Testis (tissue), 3 donors: ENCODE measurements around the gene FGF12. TPM values are rescaled to one million over a fixed set of nuclear protein-coding genes. Genes with fewer than 3 reads are reported as not detected.

Experiments
- DNase-seq: peaks from one replicate; pipeline ENCODE4 v3.0.0-alpha.2; 2019
- H3K27ac ChIP-seq, 2 donors: fragments of 200-600 bp; sonication (generic); one replicate each; pipeline ENCODE4 v1.5.1; 2019
- H3K27me3 ChIP-seq: fragments of 200-600 bp; sonication (generic); one replicate; pipeline ENCODE4 v1.5.1; 2019
- H3K36me3 ChIP-seq: fragments of 200-600 bp; sonication (generic); one replicate; pipeline ENCODE4 v1.5.1; 2017; ENCODE audit warnings: low read depth; ENCODE audit errors: missing control alignments
- H3K4me1 ChIP-seq: fragments of 200-600 bp; sonication (generic); one replicate; pipeline ENCODE4 v1.5.1; 2019
- H3K4me3 ChIP-seq, 2 donors: fragments of 200-600 bp; sonication (generic); one replicate each; pipeline ENCODE4 v1.5.1; 2017 to 2019
- H3K9me3 ChIP-seq: fragments of 200-600 bp; sonication (generic); one replicate; pipeline ENCODE4 v1.5.1; 2017
- CTCF ChIP-seq, 3 experiments: fragments of 450-650 bp in 2 of 3; fragments of 200-600 bp in 1 of 3; sonication (generic) in 1 of 3; IDR thresholded peaks; one replicate each; pipeline ENCODE4 v1.5.1; 2016 to 2019; ENCODE audit warnings: antibody characterized with exemption in 3 of 3, mild to moderate bottlenecking in 2 of 3, moderate library complexity in 1 of 3
- POLR2A ChIP-seq: fragments of 450-650 bp; IDR thresholded peaks from one replicate; pipeline ENCODE4 v1.6.1; 2017; ENCODE audit warnings: antibody characterized with exemption, mild to moderate bottlenecking, moderate library complexity
- WGBS, 2 donors: methylation state at CpG; one replicate each; pipeline ENCODE4 v1.1.5; 2018; 5-methylcytosine and 5-hydroxymethylcytosine counted together
- intact Hi-C: fragments of 100-400 bp; cut with DNase I; formaldehyde crosslinking; loops from one replicate; pipeline ENCODE4 v1.15.1; 2023; ENCODE audit warnings: low total_unique reads
- polyA plus RNA-seq: library from polyadenylated mRNA; stranded (reverse); fragments of 350-450 nt; fragmentation: Illumina TruSeq; extraction: RNeasy Lipid Tissue Mini Kit (QIAGEN cat#74804); gene quantifications from one replicate; pipeline ENCODE4 v1.2.3, GENCODE V29; 2014; ENCODE audit warnings: low read depth, low replicate concordance; ENCODE audit not compliant: insufficient read depth
- total RNA-seq, 2 donors: library from RNA; depleted of rRNA; stranded (reverse); fragments of >200 nt; gene quantifications; one replicate each; pipeline ENCODE4 v1.2.3, GENCODE V29; 2016

The FGF12 gene
- total and polyA plus RNA-seq, 3 donors from 2014 or later: 2.3 to 3.3 (median 3.0) TPM

DNA sequence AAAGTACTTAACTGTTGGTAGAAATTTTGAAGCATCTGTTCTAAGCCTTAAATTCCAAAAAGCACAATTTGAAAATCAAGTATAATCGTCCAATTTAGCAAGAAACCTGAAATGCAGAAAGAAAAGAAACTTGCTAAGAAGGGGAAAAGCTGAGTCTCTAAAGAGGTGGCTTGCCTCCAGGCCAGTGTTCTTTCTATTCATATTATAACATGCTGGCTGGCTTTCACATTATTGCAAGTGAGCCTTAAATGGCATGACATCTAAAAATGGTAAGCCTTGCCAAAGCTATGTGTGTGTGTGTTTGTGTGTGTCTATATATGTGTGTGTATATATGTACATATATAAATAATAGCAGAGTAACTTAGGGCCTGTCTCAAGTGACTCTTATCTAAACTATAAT lies 89.5 kb downstream of the FGF12 start:
- H3K27me3 ChIP-seq: no peaks in the 10 kb centered on the region
- no peaks in the 10 kb centered on the region for H3K36me3 ChIP-seq
- intact Hi-C loops: no loop called here
- no peak overlapping the region for H3K4me3 ChIP-seq
- no peaks in the 10 kb centered on the region for H3K4me1 ChIP-seq
- DNase-seq: no peak
- 69 to 73% methylated on average over 1 of the region's 1 CpG for WGBS, 2 donors
- TF ChIP-seq POLR2A (no peak), CTCF (IDR thresholded peaks at IDR 0.05) (no peak)
- no peaks in the 10 kb centered on the region for H3K9me3 ChIP-seq
- H3K27ac ChIP-seq: no peak overlapping the region

GRCh38 chr3:192636517-192637444 lies 90.6 kb downstream of the FGF12 start:
- no peaks in the 10 kb centered on the region for H3K9me3 ChIP-seq
- H3K36me3 ChIP-seq: no peaks in the 10 kb centered on the region
- H3K4me1 ChIP-seq: no peaks in the 10 kb centered on the region
- no peak overlapping the region for H3K27ac ChIP-seq
- intact Hi-C loops: no loop called here
- WGBS, 2 donors: 90 to 91% methylated on average over 8 of the region's 8 CpGs
- no peak for DNase-seq
- no peaks in the 10 kb centered on the region for H3K27me3 ChIP-seq
- H3K4me3 ChIP-seq: no peak overlapping the region
- TF ChIP-seq CTCF (IDR thresholded peaks at IDR 0.05) (no peak), POLR2A (no peak)

DNA sequence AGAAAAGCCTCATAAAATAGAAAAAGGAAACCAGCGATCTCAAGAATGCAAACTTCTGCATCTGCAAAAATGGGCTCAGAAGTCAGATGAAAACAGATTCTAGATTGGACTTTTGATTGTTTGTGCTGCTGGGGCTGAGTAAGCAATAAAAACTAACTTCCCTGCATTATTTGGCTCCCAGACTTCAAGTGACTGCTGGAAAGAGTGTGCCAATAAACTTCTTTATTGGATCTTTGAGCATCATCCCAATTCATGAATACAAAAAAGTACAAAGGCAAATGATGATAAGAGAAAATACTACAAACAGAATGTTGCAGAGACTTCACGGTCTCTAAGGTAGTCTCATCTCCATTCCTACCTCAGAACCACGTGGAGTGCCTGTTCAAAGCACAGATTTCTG lies 97.9 kb downstream of the FGF12 start:
- intact Hi-C loops: no loop called here

DNA sequence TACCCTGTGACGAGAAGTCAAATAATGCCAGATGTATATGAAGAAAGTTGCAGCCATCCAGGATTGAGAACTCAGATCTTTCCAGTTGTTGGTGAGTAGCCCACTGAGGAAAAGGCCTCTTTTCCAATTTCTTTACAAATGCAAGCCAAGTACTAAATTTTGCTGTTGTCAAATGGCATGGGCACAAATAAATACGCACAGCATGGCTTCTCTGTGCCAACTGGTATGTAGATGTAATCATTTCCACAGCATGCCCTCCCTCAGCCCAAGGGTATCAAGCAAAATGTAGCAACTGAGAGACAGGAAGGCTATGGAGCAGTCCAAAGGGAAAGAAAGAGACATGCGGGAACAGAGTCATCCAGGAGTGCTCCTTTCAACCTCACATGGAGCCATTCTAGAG lies 105.4 kb downstream of the FGF12 start:
- Histone ChIP-seq H3K4me1 (no peaks in the 10 kb centered on the region), H3K27ac (no peak overlapping the region), H3K36me3 (no peaks in the 10 kb centered on the region), H3K4me3 (no peak overlapping the region), H3K9me3 (no peaks in the 10 kb centered on the region), H3K27me3 (no peaks in the 10 kb centered on the region)
- TF ChIP-seq CTCF (IDR thresholded peaks at IDR 0.05): no peak
- no peak for TF ChIP-seq POLR2A
- DNase-seq: no peak
- intact Hi-C loops: no loop called here
- WGBS, 2 donors: 87 to 89% methylated on average over 3 of the region's 3 CpGs

More for the DNA sequence above, 97.9 kb downstream of the FGF12 start:
- Histone ChIP-seq H3K36me3 (no peaks in the 10 kb centered on the region), H3K4me1 (no peaks in the 10 kb centered on the region), H3K27ac (no peak overlapping the region), H3K9me3 (no peaks in the 10 kb centered on the region), H3K27me3 (no peaks in the 10 kb centered on the region), H3K4me3 (no peak overlapping the region)
- TF ChIP-seq POLR2A: no peak
- no peak for TF ChIP-seq CTCF (IDR thresholded peaks at IDR 0.05)
- 62 to 76% methylated on average over 3 of the region's 3 CpGs for WGBS, 2 donors
- no peak for DNase-seq

DNA sequence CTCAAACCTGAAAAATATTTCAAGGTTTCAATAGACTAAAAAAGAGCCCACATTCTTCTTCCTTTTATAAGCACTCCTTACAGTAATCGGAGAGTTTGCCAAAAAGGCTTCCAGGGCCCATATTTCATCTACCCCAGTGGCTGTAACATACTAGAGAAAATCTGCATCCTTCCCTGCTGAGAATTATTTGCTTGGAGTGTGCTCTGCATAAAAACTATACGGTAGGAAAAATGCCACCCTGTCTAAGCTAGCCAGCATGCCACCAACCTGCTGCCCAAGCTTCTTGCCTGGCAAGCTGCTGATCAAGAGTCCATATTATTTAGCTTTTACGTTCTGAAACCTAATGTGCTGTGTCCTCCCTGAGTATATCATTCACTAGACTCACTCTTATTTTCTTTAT lies 107.1 kb downstream of the FGF12 start:
- H3K4me1 ChIP-seq: no peaks in the 10 kb centered on the region
- 77 to 85% methylated on average over 3 of the region's 3 CpGs for WGBS, 2 donors
- intact Hi-C loops: no loop called here
- TF ChIP-seq POLR2A (no peak), CTCF (IDR thresholded peaks at IDR 0.05) (no peak)
- no peaks in the 10 kb centered on the region for H3K27me3 ChIP-seq
- no peak for DNase-seq
- H3K9me3 ChIP-seq: no peaks in the 10 kb centered on the region
- no peaks in the 10 kb centered on the region for H3K36me3 ChIP-seq
- H3K4me3 ChIP-seq: no peak overlapping the region
- H3K27ac ChIP-seq: no peak overlapping the region
